GM12865 (cell line): Measurements from ENCODE around the gene STAG2.
A peak's percentile ranks its signal among the peaks of the same experiment; 100 is the strongest.
"Not testable (repeated sequence)": the region's sequence is repeated elsewhere in the genome, so short reads cannot be mapped to it uniquely, and the experiment has no call there.

Experiments
- DNase-seq: peaks from one replicate; pipeline ENCODE4 v3.0.0; 2010; ENCODE audit warnings: low read depth
- H3K4me3 ChIP-seq: 2 replicates; pipeline ENCODE4 v1.5.1; 2011; ENCODE audit warnings: mild to moderate bottlenecking, low read depth, low read length, control low read depth
- CTCF ChIP-seq: IDR thresholded peaks from 2 replicates; pipeline ENCODE4 v1.5.1; 2011; ENCODE audit warnings: low read length, control low read depth, low read depth, inconsistent platforms; ENCODE audit not compliant: insufficient read depth; ENCODE audit errors: missing control alignments

STAG2 gene

GRCh38 chrX:124086411-124086810 is 124.9 kb downstream of the STAG2 start:
- no peak overlapping the region for H3K4me3 ChIP-seq
- TF ChIP-seq CTCF: no peak
- DNase-seq: no peak

GRCh38 chrX:124087000-124087746 is 125.7 kb downstream of the STAG2 start:
- TF ChIP-seq CTCF: no peak

GRCh38 chrX:124093222-124093621 is 131.7 kb downstream of the STAG2 start:
- DNase-seq: no peak
- TF ChIP-seq CTCF: no peak
- no peak overlapping the region for H3K4me3 ChIP-seq

More at GRCh38 chrX:124087000-124087746, 125.7 kb downstream of the STAG2 start:
- DNase-seq: no peak
- no peak overlapping the region for H3K4me3 ChIP-seq

- no peak for DNase-seq
- no peak for TF ChIP-seq CTCF
- no peak overlapping the region for H3K4me3 ChIP-seq
Measured at GRCh38 chrX:124097116-124097515, 135.6 kb downstream of the STAG2 start.

- DNase-seq: peak; percentile 21
- no peak overlapping the region for H3K4me3 ChIP-seq
- peak; percentile 34 for TF ChIP-seq CTCF
Measured at GRCh38 chrX:124098089-124098488, 136.6 kb downstream of the STAG2 start.

GRCh38 chrX:124103966-124104365 is 142.5 kb downstream of the STAG2 start:
- no peak for DNase-seq
- no peak overlapping the region for H3K4me3 ChIP-seq
- no peak for TF ChIP-seq CTCF

- not testable (repeated sequence) for DNase-seq
Measured at GRCh38 chrX:124104512-124104911, 143.0 kb downstream of the STAG2 start.

More at GRCh38 chrX:124104512-124104911, 143.0 kb downstream of the STAG2 start:
- not testable (repeated sequence) for H3K4me3 ChIP-seq
